GM19035 (cell line): Measurements from ENCODE around the gene TTLL11.

ENCODE experiments used
- ATAC-seq: cut with Tn5 transposase; IDR thresholded peaks from one replicate; pipeline ENCODE4 v1.9.1; 2021; ENCODE audit not compliant: unreplicated experiment

Gene TTLL11

GRCh38 chr9:122110100-122110833, 17.2 kb upstream of the TTLL11 start:
- no peak for ATAC-seq

DNA sequence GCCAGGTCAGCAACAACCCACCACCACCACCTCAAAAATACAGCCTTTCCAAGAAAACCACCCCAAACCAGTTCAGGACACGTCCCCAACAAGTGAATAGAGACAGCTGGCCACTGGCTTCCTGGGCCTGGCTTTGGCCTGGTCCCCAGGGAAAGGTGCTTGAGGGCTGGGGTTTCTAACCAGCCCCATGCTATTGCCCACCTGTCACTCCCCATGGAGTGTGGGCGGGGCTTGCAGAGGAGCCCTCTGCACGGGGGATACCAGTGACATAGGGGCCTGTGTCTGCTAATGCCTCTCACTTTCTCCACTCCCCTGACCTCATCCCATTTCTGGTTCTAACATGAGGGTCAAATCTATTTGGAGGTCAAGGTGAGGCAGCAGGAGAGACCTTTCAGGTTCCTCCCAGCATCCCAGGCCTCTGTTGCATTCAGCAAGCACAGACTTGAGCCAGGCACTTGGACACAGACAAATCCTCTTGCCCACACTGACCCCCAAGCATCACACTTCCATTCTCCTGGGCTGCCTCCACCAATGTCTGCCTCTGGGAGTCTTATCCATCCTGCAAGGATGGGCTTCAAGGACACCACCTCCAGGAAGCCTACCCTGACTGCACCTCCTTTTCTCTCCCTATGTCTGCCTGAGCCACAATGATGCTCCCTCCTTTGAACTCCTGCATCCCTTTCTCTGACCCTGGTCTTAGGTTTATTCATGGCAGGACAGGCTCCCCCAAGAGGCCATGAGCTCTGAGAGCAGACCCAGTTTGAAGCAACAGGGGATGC, 16.1 kb upstream of the TTLL11 start:
- no peak for ATAC-seq

DNA sequence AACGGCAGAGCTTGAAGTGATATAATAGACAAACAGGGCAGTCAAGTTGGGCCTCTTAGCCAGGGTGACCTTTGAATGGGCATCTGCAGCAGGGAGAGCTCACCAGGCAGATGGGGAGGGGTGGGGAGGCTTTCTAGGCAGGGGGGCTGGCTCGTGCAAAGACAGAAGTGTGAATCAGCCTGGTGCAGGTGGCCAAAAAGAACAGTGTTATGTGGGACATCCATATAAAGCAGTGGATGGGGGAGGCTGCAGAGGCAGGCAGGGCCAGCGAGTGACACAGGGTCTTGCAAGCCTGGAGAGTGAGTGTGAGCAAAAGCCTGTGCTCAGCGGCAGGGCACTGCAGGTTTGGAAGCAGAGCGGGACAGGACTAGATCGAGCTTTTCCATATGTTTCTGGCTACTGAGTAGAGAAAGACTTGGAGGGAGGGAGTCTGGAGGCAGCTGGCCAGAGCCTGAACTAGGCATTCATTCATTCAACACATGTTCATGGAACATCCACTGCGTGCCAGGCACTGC, 14.2 kb upstream of the TTLL11 start:
- no peak for ATAC-seq

GRCh38 chr9:122106576-122106975, 13.5 kb upstream of the TTLL11 start:
- ATAC-seq = no peak

DNA sequence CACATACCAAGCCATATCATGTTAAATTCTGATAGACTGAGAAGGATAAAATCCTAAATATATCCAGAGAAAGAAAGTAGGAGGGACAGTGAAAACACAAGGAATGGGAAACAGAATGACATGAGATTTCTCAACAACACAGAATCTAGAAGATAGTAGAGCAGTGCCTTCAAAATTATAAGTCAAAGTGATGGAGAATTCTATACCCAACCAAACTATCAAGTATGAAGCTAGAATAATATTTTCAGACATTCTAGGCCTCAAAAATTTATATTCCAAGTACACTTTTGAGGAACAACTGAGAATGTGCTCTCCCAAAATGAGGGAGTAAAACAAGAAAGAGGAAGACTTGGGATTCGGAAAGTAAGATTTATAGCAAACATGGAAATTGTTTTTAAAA, 10.9 kb upstream of the TTLL11 start:
- ATAC-seq = no peak

DNA sequence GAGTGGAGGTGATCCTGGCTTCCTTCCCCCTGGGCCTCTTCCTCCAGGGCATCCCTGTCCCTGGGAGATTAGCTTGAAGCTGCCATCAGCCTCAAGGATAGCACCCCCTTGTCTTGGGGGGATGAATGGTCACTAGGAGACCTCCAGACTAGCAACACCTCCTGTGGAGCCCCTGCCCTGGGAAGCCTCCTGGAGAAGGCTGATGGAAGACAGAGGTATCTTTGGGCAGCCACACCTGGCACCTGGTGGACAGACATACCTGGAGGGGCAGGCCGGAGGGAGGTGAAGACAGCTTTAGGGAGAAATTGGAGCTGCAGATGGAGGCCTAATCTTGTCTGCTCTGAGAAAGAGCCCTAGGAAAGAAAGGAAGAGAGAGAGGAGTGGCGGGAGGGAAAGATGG, 9.0 kb upstream of the TTLL11 start:
- ATAC-seq = no peak

- no peak for ATAC-seq
Observed at GRCh38 chr9:122100756-122101155, 7.6 kb upstream of the TTLL11 start.

GRCh38 chr9:122099271-122099869, 6.3 kb upstream of the TTLL11 start:
- ATAC-seq = peak; percentile 72

DNA sequence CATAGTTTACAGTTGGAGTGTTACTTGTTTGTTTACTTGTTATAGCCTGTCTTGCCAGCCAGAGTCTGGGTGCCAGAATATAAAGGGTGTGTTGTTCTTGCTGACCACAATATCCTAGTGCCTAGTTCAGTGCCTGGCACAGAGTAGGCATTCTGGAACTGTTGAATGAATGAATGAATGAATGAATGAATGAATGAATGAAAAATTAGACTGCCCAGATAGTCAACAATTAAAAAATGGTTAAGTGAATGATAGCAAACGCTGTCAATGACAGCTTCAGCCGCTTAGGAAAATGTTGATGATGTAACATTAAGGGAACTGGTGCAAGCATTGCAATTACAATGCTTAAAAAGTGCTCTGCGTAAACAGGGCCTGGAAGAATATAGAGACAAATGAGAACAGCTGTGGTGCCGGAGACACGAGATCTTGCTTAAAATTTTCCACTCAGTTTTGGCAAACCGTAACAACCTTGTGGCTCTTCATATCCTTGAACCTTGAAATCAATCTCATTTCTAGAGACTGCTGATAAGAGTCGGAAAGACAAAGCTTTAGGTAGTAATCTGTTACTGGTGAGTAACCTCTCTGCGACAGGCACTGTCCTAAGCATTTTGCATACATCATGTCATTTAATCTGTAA, 4.7 kb upstream of the TTLL11 start:
- no peak for ATAC-seq

- no peak for ATAC-seq
Observed at GRCh38 chr9:122096620-122097415, 3.7 kb upstream of the TTLL11 start.

DNA sequence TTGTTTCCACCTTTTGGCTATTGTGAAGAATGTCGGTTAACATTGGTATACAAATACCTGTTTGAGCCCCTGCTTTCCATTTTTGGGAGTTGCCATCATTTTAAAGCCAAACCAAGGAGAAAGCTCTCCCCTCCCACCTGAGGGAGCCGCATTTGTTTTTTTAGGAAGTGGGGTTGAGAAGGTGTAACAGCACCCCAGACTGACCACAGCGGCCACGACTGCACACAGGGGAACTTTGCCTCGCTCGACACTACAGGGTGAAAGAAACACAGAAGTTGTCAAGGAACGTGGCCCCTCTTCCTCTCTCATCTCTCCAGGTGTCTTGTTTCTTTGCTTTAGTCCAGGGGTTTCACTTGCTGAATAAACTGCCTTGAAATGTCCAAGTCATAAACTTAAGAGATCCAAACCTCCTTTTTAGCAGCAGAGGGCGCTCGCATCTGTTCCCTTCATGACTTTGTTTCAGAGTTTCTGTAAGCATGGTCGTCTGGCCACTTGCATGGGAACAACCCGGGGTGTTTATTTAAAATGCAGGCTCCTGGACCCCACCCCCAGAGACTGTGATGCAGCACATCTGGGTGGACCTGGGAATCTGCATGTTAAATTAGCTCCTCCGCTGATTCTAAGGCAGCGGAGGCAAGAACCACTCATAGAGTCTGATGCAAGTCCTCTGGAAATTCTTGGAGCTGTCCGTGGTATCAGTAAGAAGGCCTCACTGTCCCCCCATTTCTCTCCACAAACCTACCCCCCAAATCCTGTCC, 2.1 kb upstream of the TTLL11 start:
- no peak for ATAC-seq

DNA sequence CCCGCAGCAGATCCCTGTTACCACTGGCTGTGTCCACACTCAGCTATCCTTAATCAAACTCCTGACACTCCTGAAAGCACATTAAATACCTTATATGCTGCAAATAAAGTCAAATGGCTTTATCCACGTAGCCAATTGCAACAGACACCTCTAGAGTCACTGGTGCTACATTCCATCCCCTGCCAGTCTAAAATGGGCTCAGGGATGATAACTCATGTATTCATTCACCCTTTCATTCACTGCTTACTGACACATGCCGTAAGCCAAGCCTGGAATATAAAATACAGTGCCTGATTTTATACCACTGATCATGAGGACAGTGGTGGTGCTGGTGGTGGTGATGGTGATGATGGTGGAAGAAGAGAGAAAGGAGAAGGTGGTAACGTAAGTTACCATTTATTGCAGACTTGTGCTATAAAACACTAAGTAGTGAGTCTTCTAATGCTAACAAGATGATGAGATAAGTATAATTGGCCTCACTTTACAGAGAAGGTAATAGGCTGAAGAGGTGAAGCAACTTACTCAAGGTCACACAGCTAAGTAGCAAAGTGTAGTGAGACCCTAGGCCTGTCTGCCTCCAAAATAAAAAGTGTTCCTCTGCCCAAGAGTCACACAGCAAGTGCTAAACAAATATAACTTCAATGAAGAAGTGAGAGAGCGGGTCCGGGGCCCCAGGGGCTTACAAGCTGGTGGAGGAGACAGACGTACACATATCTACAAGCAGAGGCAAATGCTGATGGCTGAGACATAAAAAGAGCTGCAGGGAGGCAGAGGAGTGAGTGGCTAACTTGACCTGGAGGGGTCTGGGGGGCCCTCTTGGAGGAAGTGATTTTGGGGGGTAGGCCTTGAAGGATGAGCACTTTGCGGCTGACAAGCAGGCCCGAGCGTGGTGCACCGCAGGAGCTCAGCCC, 1.2 kb downstream of the TTLL11 start:
- no peak for ATAC-seq

DNA sequence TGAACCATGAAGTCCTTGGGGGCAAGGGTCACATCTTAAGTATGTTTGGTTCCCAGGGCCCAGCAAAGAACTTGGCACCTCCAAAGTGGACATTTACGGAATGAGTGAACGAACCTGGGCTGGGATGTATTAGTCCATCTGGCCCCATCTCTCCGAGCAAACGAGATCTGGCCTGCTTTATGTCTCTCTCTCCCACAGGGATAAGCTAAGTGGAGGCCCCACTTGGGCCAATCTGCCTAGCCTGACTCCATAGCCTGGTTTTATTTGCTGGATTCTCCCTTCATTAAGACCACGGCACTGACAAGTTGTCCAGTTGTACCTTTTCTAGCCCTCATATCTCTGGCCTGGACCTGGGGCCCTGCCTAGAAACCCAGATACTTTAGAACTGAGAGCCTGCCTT, 2.1 kb downstream of the TTLL11 start:
- no peak for ATAC-seq

GRCh38 chr9:122090287-122090883, 2.7 kb downstream of the TTLL11 start:
- ATAC-seq = no peak

DNA sequence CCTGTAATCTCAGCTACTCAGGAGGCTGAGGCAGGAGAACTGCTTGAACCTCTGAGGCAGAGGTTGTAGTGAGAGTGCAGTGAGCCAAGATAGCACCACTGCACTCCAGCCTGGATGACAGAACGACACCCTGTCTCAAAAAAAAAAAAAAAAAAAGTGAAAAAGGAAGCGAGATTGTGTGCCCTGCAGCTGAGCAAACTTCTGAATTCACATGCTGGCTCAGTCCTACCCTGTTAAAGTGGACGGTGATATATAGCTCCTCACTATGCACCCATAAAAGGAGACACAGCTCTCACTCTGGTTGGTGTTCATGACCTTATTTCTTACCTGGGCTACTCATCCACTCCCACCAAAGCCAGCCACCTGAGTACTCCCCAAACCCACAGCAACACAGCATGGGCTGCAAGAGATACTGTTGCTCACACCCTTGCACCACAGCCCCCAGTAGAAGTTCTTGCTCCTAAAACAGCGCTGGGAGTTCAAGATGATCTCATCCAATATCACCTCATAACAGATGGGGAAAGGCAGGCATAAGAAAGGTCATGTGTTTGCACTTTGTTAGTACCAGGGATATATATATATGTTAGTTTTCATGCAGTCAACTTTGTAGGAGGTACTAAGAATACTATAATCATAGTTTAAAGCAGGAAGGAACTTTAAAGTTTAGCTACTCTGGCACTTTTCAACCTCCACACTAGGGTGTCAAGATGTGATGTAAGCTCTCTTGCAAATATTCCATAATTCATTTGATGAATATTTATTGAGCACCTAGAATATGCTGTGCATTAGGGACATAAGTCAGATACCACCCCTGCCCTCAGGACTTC, 4.0 kb downstream of the TTLL11 start:
- ATAC-seq = no peak

GRCh38 chr9:122087406-122088200, 5.5 kb downstream of the TTLL11 start:
- ATAC-seq = no peak

- ATAC-seq = no peak
Observed at GRCh38 chr9:122086873-122087272, 6.2 kb downstream of the TTLL11 start.
